ENCODE measurements around the gene CLSTN3. TPM values are rescaled to one million over a fixed set of nuclear protein-coding genes. Genes with fewer than 3 reads are reported as not detected.

Gene CLSTN3
- total RNA-seq, 1 experiment from 2014 or later, result 24.7 TPM

- ChIA-PET POLR2A (no interaction called here), CTCF (interaction anchor here (0.6 kb wide), 1 partner anchor 15 kb away, joined by 3 read pairs; no protein-coding TSS in a partner anchor)
- no peak for DNase-seq (ENCODE audit: low spot score)
- Mint-ChIP-seq H3K4me1 (peaks cover 9% of the 10 kb centered on the region), H3K4me3 (no peak overlapping the region), H3K9me3 (no peaks in the 10 kb centered on the region), H3K36me3 (peaks cover 21% of the 10 kb centered on the region), H3K27me3 (ENCODE audit: low read depth) (peaks cover 6% of the 10 kb centered on the region), H3K27ac (no peak overlapping the region)
- no peak for ATAC-seq
- TF ChIP-seq TEAD1 (CRISPR knock-in tag; IDR thresholded peaks at IDR 0.05) (no peak), RELA (CRISPR knock-in tag; IDR thresholded peaks at IDR 0.05; ENCODE audit: borderline replicate concordance) (no peak), ZNF416 (CRISPR knock-in tag; IDR thresholded peaks at IDR 0.05) (no peak), GRHL2 (CRISPR knock-in tag; IDR thresholded peaks at IDR 0.05; ENCODE audit: insufficient replicate concordance, severe bottlenecking) (no peak), ZNF138 (CRISPR knock-in tag; conservative IDR thresholded peaks at IDR 0.05) (no peak), HMGXB4 (CRISPR knock-in tag; IDR thresholded peaks at IDR 0.05) (no peak), ZNF317 (CRISPR knock-in tag; IDR thresholded peaks at IDR 0.05; ENCODE audit: borderline replicate concordance, low read depth) (no peak), ZNF671 (CRISPR knock-in tag; IDR thresholded peaks at IDR 0.05) (no peak), TP53 (CRISPR knock-in tag; IDR thresholded peaks at IDR 0.05) (no peak), CREM (CRISPR knock-in tag; IDR thresholded peaks at IDR 0.05) (no peak), OVOL2 (CRISPR knock-in tag; IDR thresholded peaks at IDR 0.05; ENCODE audit: borderline replicate concordance) (no peak), FOXP1 (CRISPR knock-in tag; IDR thresholded peaks at IDR 0.05; ENCODE audit: borderline replicate concordance) (no peak)
- TF ChIP-seq, protein P1, sequence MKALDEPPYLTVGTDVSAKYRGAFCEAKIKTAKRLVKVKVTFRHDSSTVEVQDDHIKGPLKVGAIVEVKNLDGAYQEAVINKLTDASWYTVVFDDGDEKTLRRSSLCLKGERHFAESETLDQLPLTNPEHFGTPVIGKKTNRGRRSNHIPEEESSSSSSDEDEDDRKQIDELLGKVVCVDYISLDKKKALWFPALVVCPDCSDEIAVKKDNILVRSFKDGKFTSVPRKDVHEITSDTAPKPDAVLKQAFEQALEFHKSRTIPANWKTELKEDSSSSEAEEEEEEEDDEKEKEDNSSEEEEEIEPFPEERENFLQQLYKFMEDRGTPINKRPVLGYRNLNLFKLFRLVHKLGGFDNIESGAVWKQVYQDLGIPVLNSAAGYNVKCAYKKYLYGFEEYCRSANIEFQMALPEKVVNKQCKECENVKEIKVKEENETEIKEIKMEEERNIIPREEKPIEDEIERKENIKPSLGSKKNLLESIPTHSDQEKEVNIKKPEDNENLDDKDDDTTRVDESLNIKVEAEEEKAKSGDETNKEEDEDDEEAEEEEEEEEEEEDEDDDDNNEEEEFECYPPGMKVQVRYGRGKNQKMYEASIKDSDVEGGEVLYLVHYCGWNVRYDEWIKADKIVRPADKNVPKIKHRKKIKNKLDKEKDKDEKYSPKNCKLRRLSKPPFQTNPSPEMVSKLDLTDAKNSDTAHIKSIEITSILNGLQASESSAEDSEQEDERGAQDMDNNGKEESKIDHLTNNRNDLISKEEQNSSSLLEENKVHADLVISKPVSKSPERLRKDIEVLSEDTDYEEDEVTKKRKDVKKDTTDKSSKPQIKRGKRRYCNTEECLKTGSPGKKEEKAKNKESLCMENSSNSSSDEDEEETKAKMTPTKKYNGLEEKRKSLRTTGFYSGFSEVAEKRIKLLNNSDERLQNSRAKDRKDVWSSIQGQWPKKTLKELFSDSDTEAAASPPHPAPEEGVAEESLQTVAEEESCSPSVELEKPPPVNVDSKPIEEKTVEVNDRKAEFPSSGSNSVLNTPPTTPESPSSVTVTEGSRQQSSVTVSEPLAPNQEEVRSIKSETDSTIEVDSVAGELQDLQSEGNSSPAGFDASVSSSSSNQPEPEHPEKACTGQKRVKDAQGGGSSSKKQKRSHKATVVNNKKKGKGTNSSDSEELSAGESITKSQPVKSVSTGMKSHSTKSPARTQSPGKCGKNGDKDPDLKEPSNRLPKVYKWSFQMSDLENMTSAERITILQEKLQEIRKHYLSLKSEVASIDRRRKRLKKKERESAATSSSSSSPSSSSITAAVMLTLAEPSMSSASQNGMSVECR (CRISPR knock-in tag; IDR thresholded peaks at IDR 0.05; ENCODE audit: borderline replicate concordance), result no peak
Observed at GRCh38 chr12:7136676-7137075, 6.5 kb downstream of the CLSTN3 start.

DNA sequence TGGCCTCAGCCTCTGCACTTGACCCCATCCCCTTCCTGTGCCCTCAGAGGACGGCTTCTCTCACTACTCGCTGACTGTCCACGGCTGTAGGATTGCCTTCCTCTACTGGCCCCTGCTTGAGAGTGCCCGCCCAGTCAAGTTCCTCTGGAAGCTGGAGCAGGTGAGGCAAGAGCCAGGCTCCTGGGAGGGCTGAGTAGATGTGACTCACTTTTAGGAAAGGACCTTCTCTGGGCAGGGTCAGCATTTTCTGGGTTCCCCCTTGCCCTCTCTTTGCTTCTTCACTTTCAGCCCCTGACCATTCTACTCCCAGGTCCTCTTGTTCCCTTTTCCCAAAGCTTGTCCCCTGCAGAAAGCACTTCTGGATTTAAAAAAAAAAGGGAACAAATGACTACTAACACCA lies 7.7 kb downstream of the CLSTN3 start:
- no peak for DNase-seq (ENCODE audit: low spot score)
- TF ChIP-seq ZNF423 (CRISPR knock-in tag; IDR thresholded peaks at IDR 0.05), result no peak
- TF ChIP-seq, protein P2, sequence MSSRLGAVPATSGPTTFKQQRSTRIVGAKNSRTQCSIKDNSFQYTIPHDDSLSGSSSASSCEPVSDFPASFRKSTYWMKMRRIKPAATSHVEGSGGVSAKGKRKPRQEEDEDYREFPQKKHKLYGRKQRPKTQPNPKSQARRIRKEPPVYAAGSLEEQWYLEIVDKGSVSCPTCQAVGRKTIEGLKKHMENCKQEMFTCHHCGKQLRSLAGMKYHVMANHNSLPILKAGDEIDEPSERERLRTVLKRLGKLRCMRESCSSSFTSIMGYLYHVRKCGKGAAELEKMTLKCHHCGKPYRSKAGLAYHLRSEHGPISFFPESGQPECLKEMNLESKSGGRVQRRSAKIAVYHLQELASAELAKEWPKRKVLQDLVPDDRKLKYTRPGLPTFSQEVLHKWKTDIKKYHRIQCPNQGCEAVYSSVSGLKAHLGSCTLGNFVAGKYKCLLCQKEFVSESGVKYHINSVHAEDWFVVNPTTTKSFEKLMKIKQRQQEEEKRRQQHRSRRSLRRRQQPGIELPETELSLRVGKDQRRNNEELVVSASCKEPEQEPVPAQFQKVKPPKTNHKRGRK (CRISPR knock-in tag; IDR thresholded peaks at IDR 0.05; ENCODE audit: borderline replicate concordance), result no peak
- ChIA-PET CTCF (no interaction called here), POLR2A (no interaction called here)
- H3K27me3 Mint-ChIP-seq (ENCODE audit: low read depth), result no peaks in the 10 kb centered on the region; the same call in 1 of the 2 replicates
- H3K4me3 Mint-ChIP-seq, result no peak overlapping the region
- no peak overlapping the region for H3K27ac Mint-ChIP-seq
- peaks cover 21% of the 10 kb centered on the region for H3K36me3 Mint-ChIP-seq
- no peak for ATAC-seq
- H3K9me3 Mint-ChIP-seq, result no peaks in the 10 kb centered on the region
- no peaks in the 10 kb centered on the region for H3K4me1 Mint-ChIP-seq

DNA sequence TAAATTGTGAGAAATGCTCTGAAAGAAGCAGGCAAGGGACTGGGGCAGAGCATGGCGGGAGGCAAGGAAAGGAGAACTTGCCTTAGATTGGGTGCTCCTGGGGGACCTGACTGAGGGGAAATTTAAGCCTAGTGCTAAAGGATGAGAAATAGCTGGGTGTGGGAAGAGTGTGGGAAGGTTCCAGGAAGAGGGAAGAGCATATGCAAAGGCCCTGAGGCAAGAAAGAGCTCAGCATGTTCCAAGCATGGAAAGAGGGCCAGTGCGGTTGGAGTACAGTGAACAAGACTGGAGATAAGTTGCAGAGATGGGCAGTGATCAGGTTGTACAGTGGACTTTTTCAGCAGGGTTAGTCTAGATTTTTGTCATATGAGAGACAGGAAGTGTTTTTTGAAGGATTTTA lies 9.0 kb downstream of the CLSTN3 start:
- H3K27me3 Mint-ChIP-seq (ENCODE audit: low read depth), result no peaks in the 10 kb centered on the region; the same call in 1 of the 2 replicates
- H3K27ac Mint-ChIP-seq, result no peak overlapping the region
- H3K36me3 Mint-ChIP-seq, result peaks cover 21% of the 10 kb centered on the region
- no peak for DNase-seq (ENCODE audit: low spot score)
- H3K9me3 Mint-ChIP-seq, result no peaks in the 10 kb centered on the region
- ATAC-seq, result no peak
- ChIA-PET POLR2A (no interaction called here), CTCF (no interaction called here)
- H3K4me3 Mint-ChIP-seq, result no peak overlapping the region
- H3K4me1 Mint-ChIP-seq, result no peaks in the 10 kb centered on the region
- TF ChIP-seq KAT7 (CRISPR knock-in tag; IDR thresholded peaks at IDR 0.05; ENCODE audit: borderline replicate concordance), result no peak
- TF ChIP-seq JAZF1 (CRISPR knock-in tag; IDR thresholded peaks at IDR 0.05), result no peak
- no peak for TF ChIP-seq PRDM15 (CRISPR knock-in tag; IDR thresholded peaks at IDR 0.05)
- no peak for TF ChIP-seq TEAD1 (CRISPR knock-in tag; IDR thresholded peaks at IDR 0.05)
